GM21737 (cell line): ENCODE measurements around the gene DOK5.

Experiments
- ATAC-seq: cut with Tn5 transposase; IDR thresholded peaks from one replicate; pipeline ENCODE4 v1.9.1; 2021; ENCODE audit warnings: mild to moderate bottlenecking, moderate library complexity; ENCODE audit not compliant: unreplicated experiment

DOK5 gene

DNA sequence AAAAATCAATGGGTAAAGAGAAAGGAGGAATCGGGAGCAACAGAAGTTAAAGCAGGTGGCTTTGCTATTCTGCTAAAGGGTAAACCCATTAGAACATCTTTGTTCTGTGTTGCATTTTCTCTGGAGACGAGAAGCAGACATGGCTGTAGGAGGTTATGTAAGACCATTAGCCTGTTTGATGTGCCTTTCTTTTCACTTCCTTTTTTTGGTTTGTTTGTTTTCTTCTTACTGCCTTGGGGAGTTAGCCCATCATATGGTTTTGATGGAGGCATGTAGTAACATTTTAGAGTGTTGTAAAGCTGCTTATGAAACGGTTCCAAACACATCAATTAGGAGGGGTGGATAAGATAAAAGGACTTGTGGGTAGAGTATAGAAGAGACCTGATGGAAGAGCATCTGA is 131.0 kb downstream of the DOK5 start:
- ATAC-seq: no peak

GRCh38 chr20:54608039-54608745 is 132.8 kb downstream of the DOK5 start:
- ATAC-seq: no peak

DNA sequence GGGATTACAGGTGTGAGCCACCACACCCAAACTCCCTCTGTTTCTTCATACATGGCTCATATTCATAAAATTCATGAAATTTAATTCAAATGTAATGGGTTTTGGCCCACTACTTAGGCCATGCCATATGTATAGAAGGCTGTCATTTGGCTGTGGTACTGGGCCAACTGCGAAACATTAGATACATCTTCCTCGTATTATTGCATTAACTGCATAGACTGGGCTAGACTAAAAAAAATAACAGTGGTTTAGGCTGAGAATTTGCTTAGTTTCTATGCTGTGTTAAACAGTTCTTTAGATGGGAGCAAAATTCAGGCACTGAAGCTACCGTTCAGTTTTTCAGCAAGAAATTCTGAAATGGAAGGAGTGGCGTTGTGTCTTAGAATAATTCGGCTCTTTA is 133.6 kb downstream of the DOK5 start:
- ATAC-seq: no peak

GRCh38 chr20:54611708-54612412 is 136.5 kb downstream of the DOK5 start:
- ATAC-seq: no peak

GRCh38 chr20:54618412-54618811 is 143.0 kb downstream of the DOK5 start:
- ATAC-seq: no peak

GRCh38 chr20:54619181-54619580 is 143.8 kb downstream of the DOK5 start:
- no peak for ATAC-seq

GRCh38 chr20:54619682-54620081 is 144.3 kb downstream of the DOK5 start:
- no peak for ATAC-seq

- ATAC-seq: no peak
Observed at GRCh38 chr20:54620611-54621010, 145.2 kb downstream of the DOK5 start.

GRCh38 chr20:54622333-54623295 is 147.2 kb downstream of the DOK5 start:
- no peak for ATAC-seq

- ATAC-seq: no peak
Observed at GRCh38 chr20:54623991-54624569, 148.7 kb downstream of the DOK5 start.

- ATAC-seq: no peak
Observed at GRCh38 chr20:54624706-54625390, 149.5 kb downstream of the DOK5 start.

DNA sequence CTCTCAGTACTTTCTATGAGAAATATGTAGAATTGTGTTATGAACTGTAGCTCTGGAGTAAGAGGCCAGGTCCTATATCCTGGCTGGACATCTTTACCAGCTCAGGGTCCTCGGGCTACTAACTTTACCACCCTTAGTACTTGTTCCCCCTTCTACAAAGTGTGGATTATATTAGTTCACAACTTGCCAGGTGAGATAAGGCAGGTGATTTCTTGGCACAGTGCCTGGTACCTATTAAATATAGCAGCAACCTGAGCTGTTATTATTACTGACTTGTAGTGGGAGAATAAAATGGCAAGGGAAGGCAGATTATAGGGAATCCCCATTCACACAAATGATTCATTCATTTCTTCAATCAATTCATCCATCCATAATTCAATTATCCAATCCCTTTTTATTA is 150.1 kb downstream of the DOK5 start:
- no peak for ATAC-seq

DNA sequence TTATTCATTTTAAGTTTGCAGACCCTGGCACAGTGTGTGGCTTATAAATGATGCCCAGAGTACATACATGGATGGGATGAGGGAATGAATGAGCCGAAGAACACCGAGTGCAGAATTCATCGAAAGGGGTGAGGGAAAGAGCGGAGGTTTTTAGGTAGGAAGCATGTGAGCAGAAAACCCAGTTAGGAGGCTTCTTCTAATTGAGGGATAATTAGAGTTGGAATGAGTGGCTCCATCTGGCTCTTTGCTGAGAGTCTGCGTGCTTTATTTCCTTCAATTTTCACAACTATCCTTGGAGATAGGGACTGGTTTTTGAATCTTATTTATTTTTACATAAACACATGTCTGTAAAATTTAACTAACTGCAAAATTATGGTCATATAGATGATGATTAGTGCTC is 150.7 kb downstream of the DOK5 start:
- no peak for ATAC-seq

DNA sequence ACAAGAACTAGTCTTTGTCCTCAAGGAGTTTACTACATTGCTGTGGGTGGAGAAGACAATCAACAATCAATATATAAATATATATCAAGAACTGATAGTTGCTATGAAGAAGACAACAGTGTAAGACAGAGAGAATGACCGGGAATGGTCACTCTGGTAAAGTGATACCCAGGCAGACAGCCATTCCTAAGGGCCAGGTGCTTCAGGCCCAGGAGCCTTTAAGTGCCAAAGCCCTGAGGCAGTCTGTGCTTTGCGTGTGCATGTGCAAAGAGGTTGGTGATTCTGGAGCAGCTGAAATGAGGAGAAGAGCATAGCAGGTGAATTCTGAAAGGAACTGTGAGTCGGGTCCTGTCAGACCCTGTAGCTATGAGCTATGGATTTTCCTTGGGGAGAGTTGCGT is 154.2 kb downstream of the DOK5 start:
- ATAC-seq: no peak

- ATAC-seq: no peak
Observed at GRCh38 chr20:54630582-54630981, 155.2 kb downstream of the DOK5 start.

GRCh38 chr20:54631059-54631458 is 155.7 kb downstream of the DOK5 start:
- ATAC-seq: no peak

- ATAC-seq: peak; percentile 96
Observed at GRCh38 chr20:54633374-54634355, 158.3 kb downstream of the DOK5 start.

GRCh38 chr20:54636575-54636974 is 161.2 kb downstream of the DOK5 start:
- no peak for ATAC-seq

DNA sequence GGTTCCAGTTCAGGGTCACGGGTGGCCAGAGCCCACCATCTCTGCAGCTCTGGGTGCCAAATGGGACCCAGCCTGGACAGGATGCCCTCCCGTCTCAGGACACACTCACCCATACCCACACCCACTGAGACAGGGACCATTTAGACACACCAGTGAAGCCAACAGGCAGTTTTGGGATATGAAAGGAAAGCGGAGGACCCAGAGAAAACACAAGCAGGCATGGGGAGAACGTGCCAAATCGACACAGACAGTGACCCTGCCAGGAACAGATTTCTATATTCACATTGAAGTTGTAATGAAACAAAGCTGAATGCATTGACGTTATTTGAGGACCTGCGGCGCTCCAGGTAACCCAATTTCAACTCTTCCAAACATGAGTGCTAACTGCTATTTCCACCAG is 164.5 kb downstream of the DOK5 start:
- ATAC-seq: no peak
